ENCODE data around the gene FADS1. TPM values are rescaled to one million over a fixed set of nuclear protein-coding genes. Genes with fewer than 3 reads are reported as not detected.
A peak's percentile ranks its signal among the peaks of the same experiment; 100 is the strongest.

The FADS1 gene
- total RNA-seq, 3 donors from 2014 or later, result 8.8 to 112 (median 15.1) TPM

DNA sequence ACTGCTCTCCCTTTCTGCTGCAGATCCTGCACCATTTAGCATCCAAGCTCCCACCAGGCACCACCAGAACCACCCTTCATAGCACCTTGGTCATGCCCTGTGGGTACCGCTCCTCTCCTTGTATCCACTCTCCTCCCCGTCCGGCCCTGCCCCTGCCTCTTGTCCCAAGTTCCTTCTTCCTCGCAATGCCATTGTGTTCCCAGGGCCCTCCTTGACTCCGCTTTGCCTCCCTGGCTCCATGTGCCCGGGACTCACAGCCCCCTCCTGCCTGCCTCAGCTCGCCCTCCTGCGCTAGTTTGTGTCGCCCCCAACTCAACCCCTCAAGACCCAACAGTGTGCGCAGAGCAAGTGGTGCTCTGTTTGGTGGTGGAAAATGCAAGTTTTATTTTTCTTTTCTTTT is 22.1 kb upstream of the FADS1 start:
- DNase-seq (ENCODE audit: low spot score in 2 of 2), result no peak
- TF ChIP-seq POLR2AphosphoS5 (IDR thresholded peaks at IDR 0.05), result no peak
- TF ChIP-seq, protein P1, sequence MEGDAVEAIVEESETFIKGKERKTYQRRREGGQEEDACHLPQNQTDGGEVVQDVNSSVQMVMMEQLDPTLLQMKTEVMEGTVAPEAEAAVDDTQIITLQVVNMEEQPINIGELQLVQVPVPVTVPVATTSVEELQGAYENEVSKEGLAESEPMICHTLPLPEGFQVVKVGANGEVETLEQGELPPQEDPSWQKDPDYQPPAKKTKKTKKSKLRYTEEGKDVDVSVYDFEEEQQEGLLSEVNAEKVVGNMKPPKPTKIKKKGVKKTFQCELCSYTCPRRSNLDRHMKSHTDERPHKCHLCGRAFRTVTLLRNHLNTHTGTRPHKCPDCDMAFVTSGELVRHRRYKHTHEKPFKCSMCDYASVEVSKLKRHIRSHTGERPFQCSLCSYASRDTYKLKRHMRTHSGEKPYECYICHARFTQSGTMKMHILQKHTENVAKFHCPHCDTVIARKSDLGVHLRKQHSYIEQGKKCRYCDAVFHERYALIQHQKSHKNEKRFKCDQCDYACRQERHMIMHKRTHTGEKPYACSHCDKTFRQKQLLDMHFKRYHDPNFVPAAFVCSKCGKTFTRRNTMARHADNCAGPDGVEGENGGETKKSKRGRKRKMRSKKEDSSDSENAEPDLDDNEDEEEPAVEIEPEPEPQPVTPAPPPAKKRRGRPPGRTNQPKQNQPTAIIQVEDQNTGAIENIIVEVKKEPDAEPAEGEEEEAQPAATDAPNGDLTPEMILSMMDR (IDR thresholded peaks at IDR 0.05), result no peak
- no peak for TF ChIP-seq POLR2A (IDR thresholded peaks at IDR 0.05)
- Histone ChIP-seq H3K36me3 (no peaks in the 10 kb centered on the region), H3K4me1 (no peaks in the 10 kb centered on the region), H3K27ac (no peak overlapping the region), H3K4me3 (no peak overlapping the region), H3K27me3 (no peaks in the 10 kb centered on the region), H3K9me3 (no peaks in the 10 kb centered on the region)
- intact Hi-C loops (cut with DNase I; ENCODE audit: low total_unique reads), result loop anchor here (1.0 kb wide), 1 partner anchor 30 kb away; no protein-coding TSS in a partner anchor

- DNase-seq (ENCODE audit: low spot score in 2 of 2), result no peak
- Histone ChIP-seq H3K36me3 (no peaks in the 10 kb centered on the region), H3K27ac (no peak overlapping the region), H3K4me3 (no peak overlapping the region), H3K27me3 (no peaks in the 10 kb centered on the region), H3K4me1 (no peaks in the 10 kb centered on the region), H3K9me3 (no peaks in the 10 kb centered on the region)
- intact Hi-C loops (cut with DNase I; ENCODE audit: low total_unique reads), result loop anchor here (1.0 kb wide), 1 partner anchor 31 kb away; no protein-coding TSS in a partner anchor
- no peak for TF ChIP-seq POLR2AphosphoS5 (IDR thresholded peaks at IDR 0.05)
- TF ChIP-seq, protein P1 (IDR thresholded peaks at IDR 0.05), result no peak
- no peak for TF ChIP-seq POLR2A (IDR thresholded peaks at IDR 0.05)
Measured at GRCh38 chr11:61838501-61838900, 21.7 kb upstream of the FADS1 start.

DNA sequence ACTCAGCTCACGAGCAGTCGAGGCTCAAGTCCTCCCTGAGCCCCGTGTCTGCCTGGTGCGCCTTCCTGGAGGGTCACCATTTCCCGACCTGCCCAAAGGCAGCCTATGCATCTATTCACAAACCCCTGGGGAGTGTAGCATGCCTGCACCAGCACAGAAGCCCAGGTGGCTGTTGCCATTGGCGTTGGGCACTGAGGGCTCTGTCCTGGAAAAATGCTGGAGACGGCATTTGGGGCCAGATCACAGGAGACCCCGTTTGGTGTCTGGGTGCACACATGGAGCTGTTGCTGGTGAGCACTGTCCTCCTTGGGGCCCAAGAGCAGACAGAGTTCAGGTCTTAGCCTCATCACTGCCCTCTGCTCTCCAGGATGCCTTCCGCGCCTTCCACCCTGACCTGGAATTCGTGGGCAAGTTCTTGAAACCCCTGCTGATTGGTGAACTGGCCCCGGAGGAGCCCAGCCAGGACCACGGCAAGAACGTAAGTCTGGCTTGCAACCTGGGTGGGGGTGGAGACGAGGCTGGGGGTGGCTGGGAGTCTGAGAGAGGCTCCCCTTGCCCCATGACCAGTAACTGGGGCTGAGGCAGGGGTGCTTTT is 20.7 kb upstream of the FADS1 start:
- Histone ChIP-seq H3K9me3 (no peaks in the 10 kb centered on the region), H3K27ac (no peak overlapping the region), H3K4me1 (no peaks in the 10 kb centered on the region), H3K4me3 (no peak overlapping the region), H3K36me3 (no peaks in the 10 kb centered on the region), H3K27me3 (no peaks in the 10 kb centered on the region)
- no peak for DNase-seq (ENCODE audit: low spot score in 2 of 2)
- TF ChIP-seq POLR2A (IDR thresholded peaks at IDR 0.05), result no peak
- TF ChIP-seq POLR2AphosphoS5 (IDR thresholded peaks at IDR 0.05), result no peak
- TF ChIP-seq, protein P1 (IDR thresholded peaks at IDR 0.05), result no peak
- intact Hi-C loops (cut with DNase I; ENCODE audit: low total_unique reads), result loop anchor here (1.0 kb wide), 1 partner anchor 32 kb away; no protein-coding TSS in a partner anchor

- no peak for DNase-seq (ENCODE audit: low spot score in 2 of 2)
- Histone ChIP-seq H3K36me3 (no peaks in the 10 kb centered on the region), H3K4me1 (no peaks in the 10 kb centered on the region), H3K27me3 (no peaks in the 10 kb centered on the region), H3K4me3 (no peak overlapping the region), H3K9me3 (no peaks in the 10 kb centered on the region), H3K27ac (no peak overlapping the region)
- intact Hi-C loops (cut with DNase I; ENCODE audit: low total_unique reads), result no loop called here
- TF ChIP-seq POLR2AphosphoS5 (IDR thresholded peaks at IDR 0.05) (no peak), POLR2A (IDR thresholded peaks at IDR 0.05) (no peak)
- TF ChIP-seq, protein P1 (IDR thresholded peaks at IDR 0.05), result no peak
Measured at GRCh38 chr11:61836193-61836592, 19.4 kb upstream of the FADS1 start.

GRCh38 chr11:61834278-61835048 is 17.7 kb upstream of the FADS1 start:
- intact Hi-C loops (cut with DNase I; ENCODE audit: low total_unique reads), result no loop called here
- TF ChIP-seq POLR2A (IDR thresholded peaks at IDR 0.05) (no peak), POLR2AphosphoS5 (IDR thresholded peaks at IDR 0.05) (no peak)
- TF ChIP-seq, protein P1 (IDR thresholded peaks at IDR 0.05), result no peak
- no peaks in the 10 kb centered on the region for H3K4me1 ChIP-seq

More at GRCh38 chr11:61834278-61835048, 17.7 kb upstream of the FADS1 start:
- no peak overlapping the region for H3K4me3 ChIP-seq
- DNase-seq (ENCODE audit: low spot score in 2 of 2), result no peak
- H3K27ac ChIP-seq, result peak overlapping the region in 1 of 2 donors; percentile 52
- H3K9me3 ChIP-seq, result no peaks in the 10 kb centered on the region
- no peaks in the 10 kb centered on the region for H3K36me3 ChIP-seq
- H3K27me3 ChIP-seq, result no peaks in the 10 kb centered on the region
